GM19372 (cell line): ENCODE measurements around the gene DUSP19.
"Not testable (repeated sequence)": the region's sequence is repeated elsewhere in the genome, so short reads cannot be mapped to it uniquely, and the experiment has no call there.

Experiments
- ATAC-seq: cut with Tn5 transposase; IDR thresholded peaks from one replicate; pipeline ENCODE4 v1.9.1; 2021; ENCODE audit warnings: mild to moderate bottlenecking, low read depth, moderate library complexity; ENCODE audit not compliant: unreplicated experiment

Gene DUSP19

GRCh38 chr2:183078464-183079138, at the start of gene DUSP19:
Gene DUSP19, plus strand, starts transcription at chr2:183078747. Its CDS starts 187 bp downstream, at chr2:183078934.
- peak; percentile 90 for ATAC-seq

DNA sequence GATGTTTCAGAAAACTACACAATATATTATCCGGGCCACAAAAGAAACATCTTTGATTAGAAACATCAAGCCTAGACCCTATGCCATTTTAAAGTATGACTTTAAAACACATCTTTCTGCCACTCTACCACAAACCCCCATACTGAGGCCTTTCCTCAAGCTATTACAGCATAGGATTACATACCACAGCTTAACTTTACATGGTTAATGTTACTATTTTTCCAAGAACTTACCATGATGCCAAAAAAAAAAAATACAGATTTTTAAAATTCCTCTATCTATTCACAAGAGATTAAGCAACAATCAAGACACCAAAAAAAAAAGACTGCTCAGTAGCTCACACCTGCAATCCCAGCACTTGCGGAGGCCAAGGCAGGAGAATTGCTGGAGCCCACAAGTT, 49.3 kb upstream of the DUSP19 start:
- ATAC-seq = no peak

- ATAC-seq = no peak
Observed at GRCh38 chr2:183031911-183032794, 46.4 kb upstream of the DUSP19 start.

GRCh38 chr2:183033951-183034350, 44.6 kb upstream of the DUSP19 start:
- ATAC-seq = no peak

- no peak for ATAC-seq
Observed at GRCh38 chr2:183034806-183035205, 43.7 kb upstream of the DUSP19 start.

DNA sequence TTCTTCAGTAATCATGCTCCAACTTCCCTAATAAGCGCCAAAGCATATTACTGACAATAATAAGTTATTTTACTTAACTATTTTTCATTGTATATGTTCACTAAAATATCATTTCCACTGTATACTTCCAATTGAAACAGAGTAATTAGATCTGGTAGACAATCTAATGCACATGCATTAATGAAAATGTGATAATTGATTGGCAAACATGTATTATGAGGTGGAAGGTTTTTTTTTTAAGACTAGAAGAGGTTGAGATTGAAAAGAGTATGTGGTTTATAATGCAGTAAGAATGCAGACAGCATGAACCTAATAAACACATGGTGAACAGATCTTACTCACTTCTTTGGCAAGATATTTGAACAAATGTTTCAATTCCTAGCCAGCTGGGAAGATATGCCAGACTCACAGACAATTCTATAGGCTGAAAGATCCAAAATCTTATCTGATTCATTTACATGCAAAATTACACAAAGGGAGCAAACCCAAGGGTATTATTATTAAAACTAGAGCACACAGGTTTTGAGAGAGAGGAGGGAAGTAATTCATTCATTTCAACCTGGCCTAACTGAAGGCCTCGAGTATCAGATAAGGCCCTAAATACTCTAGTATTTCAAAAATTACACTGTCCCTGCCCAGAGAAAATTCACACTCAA, 43.1 kb upstream of the DUSP19 start:
- no peak for ATAC-seq

DNA sequence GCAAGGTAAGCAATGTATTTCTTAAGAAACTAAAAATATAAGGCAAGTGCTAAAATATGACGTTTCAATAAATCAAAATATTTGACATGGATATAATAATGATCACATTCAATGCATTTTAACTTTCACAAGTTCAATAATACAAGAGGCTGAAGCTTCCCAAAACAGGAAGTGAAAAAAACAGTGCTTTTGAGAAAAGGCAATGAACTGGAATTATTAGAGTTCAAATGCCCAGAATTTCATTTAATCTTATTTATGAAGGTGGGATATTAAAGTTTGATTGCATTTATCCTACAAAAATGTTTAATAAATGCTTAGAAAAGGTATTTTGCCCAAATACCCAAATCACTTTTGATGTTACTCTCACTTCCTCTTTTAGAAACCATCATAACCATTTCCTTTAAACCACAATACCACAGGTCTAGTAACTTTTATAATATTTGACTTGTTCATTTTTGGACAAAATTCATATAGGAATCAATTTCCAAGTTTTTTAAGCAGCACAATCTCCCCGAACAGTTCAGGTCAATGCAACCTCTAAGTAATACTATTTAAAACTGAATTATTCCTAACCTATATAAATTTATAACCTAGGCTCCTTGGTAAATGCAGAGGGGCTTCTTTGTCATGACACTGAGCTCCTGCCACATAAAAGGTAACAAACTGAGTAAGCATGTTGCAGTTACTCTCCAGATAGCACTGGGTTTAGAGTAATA, 42.4 kb upstream of the DUSP19 start:
- peak; percentile 61 for ATAC-seq

DNA sequence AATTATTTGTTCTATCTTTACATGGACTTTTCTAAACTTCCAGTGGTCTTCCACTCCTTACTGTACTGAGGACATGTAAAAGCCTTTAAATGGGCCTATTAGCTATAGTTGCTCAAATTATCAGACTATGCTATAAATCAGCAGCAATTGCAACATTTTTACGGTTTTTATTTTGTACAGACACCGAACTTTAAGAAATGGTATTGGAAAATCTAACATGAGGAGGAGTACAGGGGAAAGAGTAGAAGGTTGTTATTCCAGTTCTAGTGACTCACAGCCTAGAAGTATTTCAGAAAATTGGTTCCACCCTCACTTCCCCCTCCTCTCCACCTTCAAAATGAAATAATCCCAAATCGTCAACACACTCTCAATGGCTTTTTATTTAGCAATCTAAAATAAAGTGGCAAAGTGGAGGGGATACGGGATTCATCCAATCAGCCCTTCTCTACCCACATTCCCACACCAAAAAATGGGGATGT, 41.4 kb upstream of the DUSP19 start:
- no peak for ATAC-seq

DNA sequence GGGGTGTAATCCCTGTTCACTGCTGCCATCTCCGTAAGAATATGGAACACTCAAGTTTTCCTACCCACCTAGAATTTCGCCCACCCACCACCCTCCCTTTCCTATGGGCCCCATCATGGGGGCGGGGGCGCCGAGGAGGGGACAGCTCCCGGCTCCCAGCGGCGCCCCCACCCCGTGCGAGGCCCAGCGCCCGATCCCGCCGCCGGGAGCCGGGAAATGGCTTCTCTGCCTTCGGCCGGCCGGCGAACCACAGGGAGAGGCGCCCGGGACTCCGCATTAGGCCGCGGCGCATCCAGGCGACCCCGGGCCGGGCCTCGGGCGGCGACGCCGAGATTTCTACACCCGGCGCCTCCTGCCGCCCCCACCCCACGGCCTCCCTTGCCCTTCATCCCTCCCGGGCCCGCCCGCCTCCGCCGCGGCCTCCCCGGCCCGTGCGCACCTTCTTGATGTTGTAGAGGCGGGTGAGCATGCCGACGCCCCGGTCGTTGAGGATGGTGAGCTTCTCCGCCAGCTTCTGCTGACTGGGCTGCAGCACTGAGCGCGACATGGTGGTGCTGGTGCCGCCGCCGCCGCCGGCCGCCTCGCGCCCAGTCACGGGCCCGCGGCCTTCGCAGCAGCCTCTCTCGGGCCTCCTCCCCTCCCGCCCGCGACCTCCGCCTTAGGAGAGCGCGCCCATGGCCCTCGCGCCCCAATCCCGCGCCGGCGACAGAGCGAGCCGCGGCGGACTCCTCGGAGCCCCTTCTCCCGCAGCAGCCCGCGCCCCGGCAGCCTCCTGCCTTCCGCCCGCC, 40.8 kb upstream of the DUSP19 start:
- peak; percentile 40 for ATAC-seq

DNA sequence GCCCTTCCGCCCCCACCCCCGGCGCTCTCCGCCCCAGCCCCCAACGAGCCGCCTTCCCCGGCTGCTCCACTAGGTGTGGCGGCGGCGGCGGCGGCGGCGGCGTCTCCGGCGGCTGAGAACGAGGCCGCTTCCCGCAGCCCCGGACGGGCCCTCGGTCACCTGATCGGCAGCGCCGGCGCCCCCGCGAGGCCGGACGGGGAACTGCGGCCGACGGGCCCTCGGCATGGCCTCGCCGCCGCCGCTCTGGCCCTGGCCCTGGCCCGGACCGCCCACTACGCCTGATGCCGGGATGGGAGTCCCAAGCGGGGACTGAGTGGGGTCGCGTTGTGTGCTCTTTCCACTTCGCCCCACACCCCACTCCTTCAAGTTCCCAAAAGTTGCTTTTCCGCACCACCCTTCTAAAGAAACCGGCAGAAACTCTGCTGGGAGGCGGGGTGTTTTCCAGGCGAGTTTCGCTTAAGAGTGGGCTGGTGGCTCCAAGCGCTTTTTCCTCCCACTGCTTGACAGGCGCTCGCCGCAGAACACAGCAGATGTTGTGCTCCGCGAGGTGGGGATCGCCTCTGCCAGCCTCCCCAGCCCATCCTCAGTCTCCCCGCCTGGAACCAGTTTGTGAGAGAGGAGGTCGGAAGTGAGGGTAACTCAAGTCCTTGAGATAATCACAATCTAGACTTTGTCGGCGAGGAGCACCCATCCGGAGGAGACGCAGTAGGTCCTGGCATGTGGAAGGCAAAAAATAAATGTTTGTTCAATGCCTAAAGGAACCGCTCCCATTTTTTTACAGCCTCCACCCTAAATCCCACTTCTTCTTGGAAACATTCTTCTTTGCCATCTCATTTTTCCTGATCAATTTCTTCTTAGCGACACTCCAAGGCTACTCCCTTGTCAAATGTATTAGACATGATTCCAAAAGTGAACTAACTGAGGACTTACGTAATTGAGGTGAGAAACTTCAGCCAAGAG, 39.9 kb upstream of the DUSP19 start, which contains the start of gene NCKAP1:
NCKAP1 (minus strand) TSS at position 117 of the 960 bp plus-strand sequence. CDS start 358 bp downstream, outside the sequence.
- ATAC-seq = peak; percentile 56

GRCh38 chr2:183040604-183041003, 37.9 kb upstream of the DUSP19 start:
- ATAC-seq = no peak

GRCh38 chr2:183043580-183043979, 35.0 kb upstream of the DUSP19 start:
- not testable (repeated sequence) for ATAC-seq

DNA sequence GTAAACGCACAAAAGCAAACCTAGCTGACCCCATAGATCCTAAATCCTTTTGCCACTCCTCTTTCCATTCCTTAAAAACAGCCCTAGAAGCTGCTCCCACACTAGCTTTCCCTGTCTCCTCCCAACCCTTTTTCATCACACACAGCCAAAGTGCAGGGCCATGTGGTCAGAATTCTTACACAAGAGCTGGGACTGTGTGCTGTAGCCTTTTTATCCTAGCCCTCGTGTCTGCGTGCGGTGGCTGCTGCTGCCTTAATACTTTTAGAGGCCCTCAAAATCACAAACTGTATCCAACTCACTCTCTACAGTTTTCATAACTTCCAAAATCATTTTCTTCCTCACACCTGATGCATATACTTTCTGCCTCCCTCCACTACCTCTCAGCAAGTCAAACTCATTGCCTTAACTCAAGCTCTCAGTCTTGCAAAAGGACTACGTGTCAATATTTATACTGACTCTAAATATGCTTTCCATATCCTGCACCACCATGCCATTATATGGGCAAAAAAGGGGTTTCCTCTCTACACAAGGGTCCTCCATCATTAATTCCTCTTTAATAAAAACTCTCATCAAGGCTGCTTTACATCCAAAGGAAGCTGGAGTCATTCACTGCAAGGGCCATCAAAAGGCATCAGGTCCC, 30.9 kb upstream of the DUSP19 start:
- not testable (repeated sequence) for ATAC-seq

DNA sequence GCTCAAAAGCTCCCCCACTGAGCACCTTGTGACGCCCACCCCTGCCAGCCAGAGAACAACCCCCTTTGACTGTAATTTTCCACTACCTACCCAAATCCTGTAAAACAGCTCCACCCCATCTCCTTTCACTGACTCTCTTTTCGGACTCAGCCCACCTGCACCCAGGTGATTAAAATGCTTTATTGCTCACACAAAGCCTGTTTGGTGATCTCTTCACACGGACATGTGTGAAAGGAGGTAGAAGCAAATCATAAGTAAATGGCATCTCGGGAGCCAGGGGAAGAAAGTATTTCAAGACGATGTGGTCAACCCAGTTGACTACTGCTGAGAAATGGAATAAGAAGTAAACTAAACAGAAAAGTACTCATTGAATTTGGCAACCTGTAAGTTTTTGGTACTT, 29.1 kb upstream of the DUSP19 start:
- no peak for ATAC-seq

- ATAC-seq = peak; percentile 25
Observed at GRCh38 chr2:183057333-183057985, 21.1 kb upstream of the DUSP19 start.

- no peak for ATAC-seq
Observed at GRCh38 chr2:183059561-183059960, 19.0 kb upstream of the DUSP19 start.

DNA sequence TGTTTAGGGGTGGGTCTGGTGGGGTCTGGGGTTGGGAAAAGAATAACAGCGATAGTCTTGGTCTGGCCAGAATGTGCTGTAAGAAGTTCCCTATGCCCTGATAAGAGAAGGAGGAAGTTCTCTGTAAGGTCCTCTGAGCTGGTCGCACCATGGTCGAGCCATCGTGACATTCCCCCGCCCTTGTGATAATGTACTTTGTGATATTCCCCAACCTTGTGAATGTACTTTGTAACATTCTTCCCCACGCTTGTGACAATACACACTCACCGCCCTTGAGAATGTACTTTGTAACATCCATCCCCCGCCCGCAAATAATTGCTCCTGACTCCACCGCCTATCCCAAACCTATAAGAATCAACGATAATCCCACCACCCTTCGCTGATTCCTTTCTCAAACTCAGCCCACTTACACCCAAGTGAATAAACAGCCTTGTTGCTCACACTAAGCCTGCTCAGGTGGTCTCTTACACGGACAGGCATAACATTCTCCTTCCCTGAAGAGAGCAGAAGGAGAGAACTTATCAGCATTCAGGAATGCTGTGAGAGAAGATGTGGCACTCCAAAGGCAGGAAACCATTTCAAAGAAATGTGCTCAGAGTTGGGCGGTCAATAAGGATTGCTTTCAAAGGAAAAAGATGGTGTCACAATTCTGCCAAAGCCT, 17.8 kb upstream of the DUSP19 start:
- ATAC-seq = no peak
